Thyroid gland (tissue), 4 donors: Measurements from ENCODE around the gene NCS1.

Experiments used
- CTCF ChIP-seq, 6 experiments: fragments of 200-600 bp in 3 of 6; fragments of 450-650 bp in 3 of 6; sonication (generic) in 3 of 6; IDR thresholded peaks; one replicate each; pipeline ENCODE4 v1.5.1; 2016 to 2019; ENCODE audit warnings: antibody characterized with exemption in 6 of 6, mild to moderate bottlenecking in 2 of 6, inconsistent platforms in 1 of 6, moderate library complexity in 1 of 6
- POLR2A ChIP-seq, 2 donors: fragments of 450-650 bp; IDR thresholded peaks; one replicate each; pipeline ENCODE4 v1.6.1; 2017; ENCODE audit warnings: antibody characterized with exemption in 2 of 2, mild to moderate bottlenecking in 2 of 2, moderate library complexity in 1 of 2

DNA sequence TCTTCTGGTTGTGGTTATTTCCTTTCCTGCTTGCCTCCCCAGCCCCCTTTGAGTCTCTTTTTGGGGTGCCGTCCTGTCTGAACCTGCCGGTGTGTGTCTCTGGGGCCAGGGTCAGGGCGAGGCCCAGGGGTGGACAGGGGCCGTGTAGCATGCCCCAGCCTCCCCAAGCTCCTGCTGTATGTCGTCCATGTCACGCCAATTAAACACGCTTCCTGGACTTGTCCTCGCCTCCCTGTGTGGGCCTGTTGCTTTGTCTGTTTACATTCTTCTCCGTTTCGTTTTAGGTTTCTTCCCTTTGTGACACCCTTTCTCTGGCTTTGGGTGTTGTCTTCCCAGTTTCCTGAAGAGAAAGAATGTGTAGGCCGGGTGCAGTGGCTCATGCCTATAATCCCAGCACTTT lies 64.9 kb downstream of the NCS1 start:
- TF ChIP-seq CTCF (IDR thresholded peaks at IDR 0.05) (no peak), POLR2A (IDR thresholded peaks at IDR 0.05) (no peak)
